ENCODE measurements around the gene EN1. TPM values are rescaled to one million over a fixed set of nuclear protein-coding genes. Genes with fewer than 3 reads are reported as not detected.

The EN1 gene
- polyA plus RNA-seq, 1 donor (not counting 4 experiments of a cell fraction or from before 2014, with no cell fraction given) = 0.05 TPM

GRCh38 chr2:118861242-118861641, 13.8 kb upstream of the EN1 start:
- TF ChIP-seq, protein P1, sequence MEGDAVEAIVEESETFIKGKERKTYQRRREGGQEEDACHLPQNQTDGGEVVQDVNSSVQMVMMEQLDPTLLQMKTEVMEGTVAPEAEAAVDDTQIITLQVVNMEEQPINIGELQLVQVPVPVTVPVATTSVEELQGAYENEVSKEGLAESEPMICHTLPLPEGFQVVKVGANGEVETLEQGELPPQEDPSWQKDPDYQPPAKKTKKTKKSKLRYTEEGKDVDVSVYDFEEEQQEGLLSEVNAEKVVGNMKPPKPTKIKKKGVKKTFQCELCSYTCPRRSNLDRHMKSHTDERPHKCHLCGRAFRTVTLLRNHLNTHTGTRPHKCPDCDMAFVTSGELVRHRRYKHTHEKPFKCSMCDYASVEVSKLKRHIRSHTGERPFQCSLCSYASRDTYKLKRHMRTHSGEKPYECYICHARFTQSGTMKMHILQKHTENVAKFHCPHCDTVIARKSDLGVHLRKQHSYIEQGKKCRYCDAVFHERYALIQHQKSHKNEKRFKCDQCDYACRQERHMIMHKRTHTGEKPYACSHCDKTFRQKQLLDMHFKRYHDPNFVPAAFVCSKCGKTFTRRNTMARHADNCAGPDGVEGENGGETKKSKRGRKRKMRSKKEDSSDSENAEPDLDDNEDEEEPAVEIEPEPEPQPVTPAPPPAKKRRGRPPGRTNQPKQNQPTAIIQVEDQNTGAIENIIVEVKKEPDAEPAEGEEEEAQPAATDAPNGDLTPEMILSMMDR (optimal IDR thresholded peaks at IDR 0.05 in 1 of 3, IDR thresholded peaks at IDR 0.05 in 1 of 3, conservative IDR thresholded peaks at IDR 0.05 in 1 of 3; ENCODE audit: extremely low read depth in 1 of 3, insufficient read depth in 2 of 3, low read length in 3 of 3) = no peak
- TF ChIP-seq EZH2 (IDR thresholded peaks at IDR 0.05; ENCODE audit: low read length) = no peak
- Histone ChIP-seq H3K9me3 (ENCODE audit: control insufficient read depth, low read depth, low read length) (no peaks in the 10 kb centered on the region), H3K9ac (ENCODE audit: control insufficient read depth, extremely low read depth, insufficient read depth, low read length) (no peak overlapping the region), H4K20me1 (ENCODE audit: control insufficient read depth, extremely low read depth, insufficient read depth, low read length) (no peaks in the 10 kb centered on the region), H3K4me1 (ENCODE audit: control insufficient read depth, extremely low read depth, insufficient read depth, low read length) (peaks cover 7% of the 10 kb centered on the region), H2AFZ (ENCODE audit: control insufficient read depth, low read length) (no peak overlapping the region), H3K36me3 (ENCODE audit: control insufficient read depth in 2 of 2, extremely low read depth in 1 of 2, insufficient read depth in 2 of 2, low read length in 2 of 2) (no peaks in the 10 kb centered on the region), H3K27ac (ENCODE audit: control insufficient read depth, insufficient read depth, low read length) (no peak overlapping the region), H3K27me3 (ENCODE audit: control insufficient read depth, extremely low read depth, insufficient read depth, low read length) (peaks cover 26% of the 10 kb centered on the region), H3K79me2 (ENCODE audit: control insufficient read depth, insufficient read depth, low read length) (no peaks in the 10 kb centered on the region), H3K4me3 (ENCODE audit: control insufficient read depth in 2 of 3, extremely low read depth in 1 of 3, insufficient read depth in 2 of 3, low read depth in 1 of 3, low read length in 3 of 3) (no peak overlapping the region), H3K9me1 (ENCODE audit: control insufficient read depth, extremely low read depth, insufficient read depth, low read length) (no peaks in the 10 kb centered on the region), H3K4me2 (ENCODE audit: control insufficient read depth, extremely low read depth, insufficient read depth, low read depth, low read length) (no peak overlapping the region)
- no peak for FAIRE-seq
- dilution Hi-C loops (cut with MboI; ENCODE audit: extremely low pct_ligation_motif_present, low sequenced_read_pairs) = no loop called here
- DNase-seq (ENCODE audit: low read depth, low spot score) = no peak

DNA sequence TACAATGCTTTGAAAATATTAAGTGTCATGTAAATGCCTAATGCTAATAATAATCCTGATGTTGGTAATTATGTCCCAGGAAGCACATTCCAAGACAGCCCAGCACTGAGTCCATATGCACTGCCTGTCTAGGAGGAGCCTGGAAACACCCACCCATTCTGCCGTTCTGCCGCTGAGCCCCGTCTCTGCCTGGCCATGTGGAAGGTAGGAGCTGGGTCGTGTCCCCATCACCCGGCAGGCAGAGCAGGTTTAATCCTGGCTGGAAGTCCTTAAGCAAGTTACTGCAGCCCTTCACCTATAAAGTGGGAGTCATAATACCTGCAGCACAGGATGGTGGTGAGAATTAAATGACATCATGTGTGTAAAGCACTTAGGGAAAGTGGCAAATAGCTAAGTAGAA, 13.1 kb upstream of the EN1 start:
- H3K4me3 ChIP-seq (ENCODE audit: control insufficient read depth in 2 of 3, extremely low read depth in 1 of 3, insufficient read depth in 2 of 3, low read depth in 1 of 3, low read length in 3 of 3) = no peak overlapping the region
- H3K79me2 ChIP-seq (ENCODE audit: control insufficient read depth, insufficient read depth, low read length) = no peaks in the 10 kb centered on the region
- H3K27me3 ChIP-seq (ENCODE audit: control insufficient read depth, extremely low read depth, insufficient read depth, low read length) = peaks cover 32% of the 10 kb centered on the region
- H3K27ac ChIP-seq (ENCODE audit: control insufficient read depth, insufficient read depth, low read length) = no peak overlapping the region
- no peaks in the 10 kb centered on the region for H3K9me3 ChIP-seq (ENCODE audit: control insufficient read depth, low read depth, low read length)
- no peak overlapping the region for H3K9ac ChIP-seq (ENCODE audit: control insufficient read depth, extremely low read depth, insufficient read depth, low read length)
- no peak for TF ChIP-seq EZH2 (IDR thresholded peaks at IDR 0.05; ENCODE audit: low read length)
- TF ChIP-seq, protein P1 (optimal IDR thresholded peaks at IDR 0.05 in 1 of 3, IDR thresholded peaks at IDR 0.05 in 1 of 3, conservative IDR thresholded peaks at IDR 0.05 in 1 of 3; ENCODE audit: extremely low read depth in 1 of 3, insufficient read depth in 2 of 3, low read length in 3 of 3) = no peak
- DNase-seq (ENCODE audit: low read depth, low spot score) (no peak), FAIRE-seq (no peak)
- H3K36me3 ChIP-seq (ENCODE audit: control insufficient read depth in 2 of 2, extremely low read depth in 1 of 2, insufficient read depth in 2 of 2, low read length in 2 of 2) = no peaks in the 10 kb centered on the region
- H3K4me1 ChIP-seq (ENCODE audit: control insufficient read depth, extremely low read depth, insufficient read depth, low read length) = peaks cover 11% of the 10 kb centered on the region
- no peaks in the 10 kb centered on the region for H3K9me1 ChIP-seq (ENCODE audit: control insufficient read depth, extremely low read depth, insufficient read depth, low read length)
- H3K4me2 ChIP-seq (ENCODE audit: control insufficient read depth, extremely low read depth, insufficient read depth, low read depth, low read length) = no peak overlapping the region
- no peaks in the 10 kb centered on the region for H4K20me1 ChIP-seq (ENCODE audit: control insufficient read depth, extremely low read depth, insufficient read depth, low read length)
- no peak overlapping the region for H2AFZ ChIP-seq (ENCODE audit: control insufficient read depth, low read length)
- dilution Hi-C loops (cut with MboI; ENCODE audit: extremely low pct_ligation_motif_present, low sequenced_read_pairs) = no loop called here

Data from keratinocyte (primary cell).